WERI-Rb-1 (cell line): ENCODE data around the gene SECISBP2.
"Not testable (repeated sequence)": the region's sequence is repeated elsewhere in the genome, so short reads cannot be mapped to it uniquely, and the experiment has no call there.

ENCODE experiments used
- DNase-seq: peaks from one replicate; pipeline ENCODE4 v3.0.0-alpha.2; 2020
- H3K27ac ChIP-seq: fragments of 250-450 bp; sonication (Bioruptor Pico); 2 replicates; pipeline ENCODE4 v1.5.1; 2020; ENCODE audit warnings: mild to moderate bottlenecking, moderate library complexity
- H3K27me3 ChIP-seq: fragments of 250-450 bp; sonication (Bioruptor Pico); 2 replicates; pipeline ENCODE4 v1.5.1; 2021; ENCODE audit warnings: mild to moderate bottlenecking, low read depth, moderate library complexity; ENCODE audit not compliant: insufficient read depth, severe bottlenecking
- H3K36me3 ChIP-seq: fragments of 250-450 bp; sonication (Bioruptor Pico); 2 replicates; pipeline ENCODE4 v1.5.1; 2020; ENCODE audit warnings: mild to moderate bottlenecking, moderate library complexity
- H3K4me3 ChIP-seq: 2 replicates; pipeline ENCODE4 v1.5.1; 2011; ENCODE audit warnings: low read depth, mild to moderate bottlenecking, control low read depth, low read length
- H3K9me3 ChIP-seq: fragments of 250-450 bp; sonication (Bioruptor Pico); 2 replicates; pipeline ENCODE4 v1.5.1; 2021; ENCODE audit warnings: mild to moderate bottlenecking, moderate library complexity; ENCODE audit not compliant: severe bottlenecking
- TF ChIP-seq, protein P1 (sequence below): IDR thresholded peaks from 2 replicates; pipeline ENCODE4 v1.5.1; 2011; ENCODE audit warnings: low read depth, mild to moderate bottlenecking, control low read depth, inconsistent platforms, low read length

SECISBP2 gene

GRCh38 chr9:89340332-89340731 is 22.0 kb downstream of the SECISBP2 start:
- Histone ChIP-seq H3K36me3 (peaks cover 67% of the 10 kb centered on the region), H3K27me3 (no peaks in the 10 kb centered on the region), H3K27ac (no peak overlapping the region), H3K9me3 (no peaks in the 10 kb centered on the region), H3K4me3 (no peak overlapping the region)
- DNase-seq: no peak
- TF ChIP-seq, protein P1, sequence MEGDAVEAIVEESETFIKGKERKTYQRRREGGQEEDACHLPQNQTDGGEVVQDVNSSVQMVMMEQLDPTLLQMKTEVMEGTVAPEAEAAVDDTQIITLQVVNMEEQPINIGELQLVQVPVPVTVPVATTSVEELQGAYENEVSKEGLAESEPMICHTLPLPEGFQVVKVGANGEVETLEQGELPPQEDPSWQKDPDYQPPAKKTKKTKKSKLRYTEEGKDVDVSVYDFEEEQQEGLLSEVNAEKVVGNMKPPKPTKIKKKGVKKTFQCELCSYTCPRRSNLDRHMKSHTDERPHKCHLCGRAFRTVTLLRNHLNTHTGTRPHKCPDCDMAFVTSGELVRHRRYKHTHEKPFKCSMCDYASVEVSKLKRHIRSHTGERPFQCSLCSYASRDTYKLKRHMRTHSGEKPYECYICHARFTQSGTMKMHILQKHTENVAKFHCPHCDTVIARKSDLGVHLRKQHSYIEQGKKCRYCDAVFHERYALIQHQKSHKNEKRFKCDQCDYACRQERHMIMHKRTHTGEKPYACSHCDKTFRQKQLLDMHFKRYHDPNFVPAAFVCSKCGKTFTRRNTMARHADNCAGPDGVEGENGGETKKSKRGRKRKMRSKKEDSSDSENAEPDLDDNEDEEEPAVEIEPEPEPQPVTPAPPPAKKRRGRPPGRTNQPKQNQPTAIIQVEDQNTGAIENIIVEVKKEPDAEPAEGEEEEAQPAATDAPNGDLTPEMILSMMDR: no peak

GRCh38 chr9:89342213-89342612 is 23.9 kb downstream of the SECISBP2 start:
- DNase-seq: no peak
- Histone ChIP-seq H3K36me3 (peaks cover 67% of the 10 kb centered on the region), H3K27ac (no peak overlapping the region), H3K4me3 (no peak overlapping the region), H3K27me3 (no peaks in the 10 kb centered on the region), H3K9me3 (no peaks in the 10 kb centered on the region)
- TF ChIP-seq, protein P1: no peak

- no peak for DNase-seq
- Histone ChIP-seq H3K36me3 (peaks cover 72% of the 10 kb centered on the region), H3K9me3 (no peaks in the 10 kb centered on the region), H3K27ac (no peak overlapping the region), H3K4me3 (no peak overlapping the region), H3K27me3 (no peaks in the 10 kb centered on the region)
- TF ChIP-seq, protein P1: no peak
Measured at GRCh38 chr9:89342948-89343347, 24.6 kb downstream of the SECISBP2 start.

DNA sequence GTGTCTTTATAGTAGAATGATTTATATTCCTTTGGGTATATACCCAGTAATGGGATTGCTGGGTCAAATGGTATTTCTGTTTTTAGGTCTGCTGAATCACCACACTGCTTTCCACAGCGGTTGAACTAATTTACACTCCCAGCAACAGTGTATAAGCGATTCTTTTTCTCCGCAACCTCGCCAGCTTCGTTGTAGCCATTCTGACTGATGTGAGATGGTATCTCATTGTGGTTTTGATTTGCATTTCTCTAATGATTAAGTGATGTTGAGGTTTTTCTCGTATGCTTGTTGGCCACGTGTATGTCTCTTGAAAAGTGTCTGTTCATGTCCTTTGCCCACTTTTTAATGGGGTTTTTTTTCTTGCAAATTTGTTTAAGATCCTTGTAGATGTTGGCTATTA is 25.5 kb downstream of the SECISBP2 start:
- not testable (repeated sequence) for DNase-seq, H3K4me3 ChIP-seq, H3K27me3 ChIP-seq, H3K27ac ChIP-seq, H3K9me3 ChIP-seq
- H3K36me3 ChIP-seq: peaks cover 72% of the 10 kb centered on the region

- H3K27me3 ChIP-seq: no peaks in the 10 kb centered on the region
- no peaks in the 10 kb centered on the region for H3K9me3 ChIP-seq
- no peak overlapping the region for H3K27ac ChIP-seq
- no peak for DNase-seq
- peaks cover 84% of the 10 kb centered on the region for H3K36me3 ChIP-seq
- no peak overlapping the region for H3K4me3 ChIP-seq
- TF ChIP-seq, protein P1: no peak
Measured at GRCh38 chr9:89345476-89345875, 27.2 kb downstream of the SECISBP2 start.

GRCh38 chr9:89346696-89347095 is 28.4 kb downstream of the SECISBP2 start:
- TF ChIP-seq, protein P1: no peak
- Histone ChIP-seq H3K36me3 (peaks cover 85% of the 10 kb centered on the region), H3K27ac (no peak overlapping the region), H3K27me3 (no peaks in the 10 kb centered on the region), H3K9me3 (no peaks in the 10 kb centered on the region), H3K4me3 (no peak overlapping the region)
- DNase-seq: no peak
